SK-N-SH (cell line): Measurements from ENCODE around the gene THAP12. TPM values are rescaled to one million over a fixed set of nuclear protein-coding genes. Genes with fewer than 3 reads are reported as not detected.

Source experiments
- CTCF ChIA-PET: fragments of 300-600, 350-600 bp; formaldehyde crosslinking; extraction: SDS; loops from one replicate; lab custom pipeline; 2021; lab: Yijun Ruan, JAX
- POLR2A ChIA-PET: fragments of 350-600 bp; sonication (Branson Sonifier 250); formaldehyde crosslinking; extraction: SDS; loops from one replicate; lab custom pipeline; 2020; ENCODE audit warnings: antibody characterized with exemption, inconsistent platforms; lab: Yijun Ruan, JAX
- DNase-seq: peaks from one replicate; pipeline ENCODE4 v3.0.0; 2012
- H2AFZ ChIP-seq: fragments of 200-600 bp; sonication (generic); 2 replicates; pipeline ENCODE4 v1.8.1; 2016; ENCODE audit warnings: antibody characterized with exemption, mild to moderate bottlenecking, low read depth
- H3F3A ChIP-seq: fragments of 200-600 bp; sonication (generic); replicated peaks from 2 replicates; pipeline ENCODE3; 2016; ENCODE audit warnings: antibody characterized with exemption, mild to moderate bottlenecking; ENCODE audit not compliant: insufficient read depth
- H3K27ac ChIP-seq, 2 experiments: fragments of 200-500 bp in 1 of 2; fragments of 200-600 bp in 1 of 2; sonication (Bioruptor generic) in 1 of 2; sonication (generic), shearing (Covaris generic) in 1 of 2; 2 replicates each; pipeline versions ENCODE4 v1.5.1 to v1.6.1; 2014 to 2016; ENCODE audit warnings: low read depth in 2 of 2, inconsistent platforms in 1 of 2, low read length in 1 of 2, mild to moderate bottlenecking in 1 of 2, mixed read lengths in 1 of 2
- H3K27me3 ChIP-seq: fragments of 200-600 bp; sonication (generic), shearing (Covaris generic); 2 replicates; pipeline ENCODE4 v1.6.1; 2016; ENCODE audit warnings: mixed run types; ENCODE audit not compliant: insufficient read depth
- H3K36me3 ChIP-seq, 2 experiments: fragments of 200-500 bp in 1 of 2; fragments of 200-600 bp in 1 of 2; sonication (Bioruptor generic) in 1 of 2; sonication (generic) in 1 of 2; replicated peaks in 1 of 2; 2 replicates each; pipeline versions ENCODE3 to v1.5.1; 2014 to 2016; ENCODE audit warnings: low read length in 1 of 2, mild to moderate bottlenecking in 1 of 2; ENCODE audit not compliant: insufficient read depth in 2 of 2, control insufficient read depth in 1 of 2
- H3K4me1 ChIP-seq, 2 experiments: fragments of 200-500 bp in 1 of 2; fragments of 200-600 bp in 1 of 2; sonication (Bioruptor generic) in 1 of 2; sonication (generic), shearing (Covaris generic) in 1 of 2; 2 replicates each; pipeline versions ENCODE4 v1.5.1 to v1.6.1; 2014 to 2016; ENCODE audit warnings: low read depth in 1 of 2, low read length in 1 of 2, mixed run types in 1 of 2; ENCODE audit not compliant: insufficient read depth in 2 of 2, control insufficient read depth in 1 of 2
- H3K4me2 ChIP-seq: fragments of 200-600 bp; sonication (generic), shearing (Covaris generic); 2 replicates; pipeline ENCODE4 v1.6.1; 2017; ENCODE audit warnings: mixed run types
- H3K4me3 ChIP-seq, 2 experiments: fragments of 200-500 bp in 1 of 2; fragments of 200-600 bp in 1 of 2; sonication (Bioruptor generic) in 1 of 2; sonication (generic), shearing (Covaris generic) in 1 of 2; 2 replicates each; pipeline versions ENCODE4 v1.5.1 to v1.8.1; 2014 to 2016; ENCODE audit warnings: low read depth in 2 of 2, inconsistent platforms in 1 of 2, low read length in 1 of 2, mild to moderate bottlenecking in 1 of 2, mixed read lengths in 1 of 2, moderate library complexity in 1 of 2
- H3K79me2 ChIP-seq: fragments of 200-600 bp; sonication (generic); 2 replicates; pipeline ENCODE4 v1.8.1; 2017; ENCODE audit warnings: mild to moderate bottlenecking; ENCODE audit not compliant: insufficient read depth
- H3K9ac ChIP-seq: fragments of 200-600 bp; sonication (generic); 2 replicates; pipeline ENCODE4 v1.6.1; 2017; ENCODE audit warnings: mixed run types
- H3K9me2 ChIP-seq: fragments of 200-600 bp; sonication (generic); 2 replicates; pipeline ENCODE4 v1.6.1; 2017; ENCODE audit warnings: mixed run types
- H3K9me3 ChIP-seq: fragments of 200-600 bp; sonication (generic); 2 replicates; pipeline ENCODE4 v1.6.1; 2017; ENCODE audit warnings: mixed run types, mild to moderate bottlenecking, moderate library complexity
- H4K20me1 ChIP-seq: fragments of 200-600 bp; sonication (generic); 2 replicates; pipeline ENCODE4 v1.6.1; 2017; ENCODE audit warnings: mild to moderate bottlenecking, mixed run types; ENCODE audit not compliant: insufficient read depth
- ELF1 ChIP-seq: IDR thresholded peaks from 2 replicates; pipeline ENCODE4 v1.4.0; 2012
- FOSL2 ChIP-seq: IDR thresholded peaks from 2 replicates; pipeline ENCODE4 v1.4.0; 2012; ENCODE audit warnings: low read depth, mild to moderate bottlenecking, moderate library complexity, borderline replicate concordance
- JUND ChIP-seq: IDR thresholded peaks from 2 replicates; pipeline ENCODE4 v1.4.0; 2012
- MXI1 ChIP-seq: IDR thresholded peaks from 2 replicates; pipeline ENCODE4 v1.6.1; 2012; ENCODE audit warnings: mild to moderate bottlenecking, low read depth, low read length, improper control_type of control experiment
- POLR2AphosphoS5 ChIP-seq: IDR thresholded peaks from 2 replicates; pipeline ENCODE4 v1.6.1; 2012; ENCODE audit warnings: low read depth, low read length
- RAD21 ChIP-seq: IDR thresholded peaks from 2 replicates; pipeline ENCODE4 v1.6.1; 2012; ENCODE audit warnings: mild to moderate bottlenecking, low read length
- RCOR1 ChIP-seq: fragments of 150-350 bp; IDR thresholded peaks from 2 replicates; pipeline ENCODE4 v1.6.1; 2017; ENCODE audit warnings: antibody characterized with exemption, low read length
- RFX5 ChIP-seq: IDR thresholded peaks from 2 replicates; pipeline ENCODE4 v1.6.1; 2012; ENCODE audit warnings: mild to moderate bottlenecking, improper control_type of control experiment, low read length
- RXRA ChIP-seq: IDR thresholded peaks from 2 replicates; pipeline ENCODE4 v1.4.0; 2012; ENCODE audit warnings: low read depth, mild to moderate bottlenecking, borderline replicate concordance
- SIN3A ChIP-seq: IDR thresholded peaks from 2 replicates; pipeline ENCODE4 v1.6.1; 2012; ENCODE audit warnings: low read depth, mild to moderate bottlenecking, low read length, moderate library complexity, borderline replicate concordance
- SMC3 ChIP-seq: IDR thresholded peaks from 2 replicates; pipeline ENCODE4 v1.6.1; 2012; ENCODE audit warnings: low read depth, low read length, improper control_type of control experiment
- TCF12 ChIP-seq: IDR thresholded peaks from 2 replicates; pipeline ENCODE4 v1.4.0; 2012
- TEAD4 ChIP-seq: IDR thresholded peaks from 2 replicates; pipeline ENCODE4 v1.4.0; 2012; ENCODE audit warnings: mild to moderate bottlenecking, borderline replicate concordance; ENCODE audit not compliant: insufficient read depth
- YY1 ChIP-seq: IDR thresholded peaks from 2 replicates; pipeline ENCODE4 v1.4.0; 2012; ENCODE audit warnings: low read depth, mild to moderate bottlenecking
- ZBTB33 ChIP-seq: IDR thresholded peaks from 2 replicates; pipeline ENCODE4 v1.4.0; 2012; ENCODE audit warnings: low read depth, borderline replicate concordance
- WGBS: methylation state at CpG from one replicate; pipeline ENCODE4 v1.1.6; 2017; ENCODE audit warnings: low lambda C conversion rate; 5-methylcytosine and 5-hydroxymethylcytosine counted together
- polyA plus RNA-seq, 3 experiments: library from polyadenylated mRNA; depleted of rRNA; stranded (reverse); fragments of >200 nt; gene quantifications; 2 replicates each; pipeline ENCODE4 v1.2.3, GENCODE V29; 2012

Gene THAP12
- polyA plus RNA-seq, 1 of the 3 experiments (the other 2 are of a cell fraction), result 14.9 TPM

GRCh38 chr11:76426660-76427059, 45.7 kb upstream of the THAP12 start (continued):
- no peak for TF ChIP-seq ZBTB33
- no peak for TF ChIP-seq RXRA
- TF ChIP-seq TEAD4, result no peak
- no peak for TF ChIP-seq RFX5
- no peak for TF ChIP-seq RAD21
- no peak for TF ChIP-seq RCOR1

GRCh38 chr11:76424891-76425290, 44.0 kb upstream of the THAP12 start:
- Histone ChIP-seq H3K4me3 (no peak overlapping the region), H3F3A (no peaks in the 10 kb centered on the region), H3K4me2 (no peak overlapping the region), H3K4me1 (no peaks in the 10 kb centered on the region; a peak in 1 of 4 replicates), H3K27me3 (no peaks in the 10 kb centered on the region), H3K9me3 (no peaks in the 10 kb centered on the region), H3K79me2 (no peaks in the 10 kb centered on the region), H4K20me1 (no peaks in the 10 kb centered on the region), H2AFZ (no peak overlapping the region), H3K9ac (no peak overlapping the region), H3K27ac (no peak overlapping the region), H3K9me2 (no peaks in the 10 kb centered on the region), H3K36me3 (no peaks in the 10 kb centered on the region)
- WGBS, result 59% methylated on average over 2 of the region's 2 CpGs
- DNase-seq, result no peak
- ChIA-PET CTCF (no interaction called here), POLR2A (interaction anchor here (1.1 kb wide), 1 partner anchor 17 kb away, joined by 3 read pairs; no protein-coding TSS in a partner anchor)
- TF ChIP-seq RFX5 (no peak), SMC3 (no peak), FOSL2 (no peak), RCOR1 (no peak), MXI1 (no peak)

- no peaks in the 10 kb centered on the region for H3K9me2 ChIP-seq
- no peaks in the 10 kb centered on the region for H3K9me3 ChIP-seq
- H3K27ac ChIP-seq, result no peak overlapping the region
- no peaks in the 10 kb centered on the region; a peak in 1 of 4 replicates for H3K4me1 ChIP-seq
- CTCF ChIA-PET, result no interaction called here
- no peak overlapping the region for H3K9ac ChIP-seq
- H3K36me3 ChIP-seq, result no peaks in the 10 kb centered on the region
- TF ChIP-seq ELF1 (no peak), TCF12 (no peak), TEAD4 (no peak), POLR2AphosphoS5 (no peak), YY1 (no peak), SIN3A (no peak), JUND (no peak)
- TF ChIP-seq, all 33 proteins: peak for 0
- no peaks in the 10 kb centered on the region for H3K27me3 ChIP-seq
- H3F3A ChIP-seq, result no peaks in the 10 kb centered on the region
- no peak overlapping the region for H3K4me3 ChIP-seq
- no peaks in the 10 kb centered on the region for H3K79me2 ChIP-seq
- H2AFZ ChIP-seq, result no peak overlapping the region
- H4K20me1 ChIP-seq, result no peaks in the 10 kb centered on the region
- POLR2A ChIA-PET, result interaction anchor here (1.1 kb wide), 1 partner anchor 16 kb away, joined by 3 read pairs; no protein-coding TSS in a partner anchor
- 80% methylated on average over 3 of the region's 3 CpGs for WGBS
- DNase-seq, result no peak
- H3K4me2 ChIP-seq, result no peak overlapping the region
Measured at GRCh38 chr11:76424379-76424778, 43.4 kb upstream of the THAP12 start.
